Endothelial cell of umbilical vein (primary cell): ENCODE data around the gene COL4A2. TPM values are rescaled to one million over a fixed set of nuclear protein-coding genes. Genes with fewer than 3 reads are reported as not detected.

ENCODE experiments used
- BruUV-seq: library from RNA; stranded (reverse); fragments of 400-500 nt; replicated peaks from 2 replicates; lab custom pipeline; 2021; lab: Mats Ljungman, UMichigan
- CTCF ChIA-PET: fragments of 300-600, 350-600 bp; sonication (Branson Sonifier 250); formaldehyde crosslinking; loops from one replicate; lab custom pipeline; 2021; ENCODE audit warnings: antibody characterized with exemption, inconsistent platforms; lab: Charles Lee
- POLR2A ChIA-PET: fragments of 300-600, 350-600 bp; sonication (Branson Sonifier 250); formaldehyde crosslinking; loops from one replicate; lab custom pipeline; 2021; ENCODE audit warnings: antibody characterized with exemption, inconsistent platforms; lab: Charles Lee
- DNase-seq: peaks from one replicate; pipeline ENCODE4 v3.0.0-alpha.2; 2011; ENCODE audit warnings: low read depth, low spot score
- FAIRE-seq: peaks from 2 replicates; lab custom pipeline; 2011; peaks lifted over from hg19 to GRCh38; lab: Jason Lieb, UNC
- H2AFZ ChIP-seq: 2 replicates; pipeline ENCODE4 v1.6.0; 2012; ENCODE audit warnings: low read depth, low read length, control low read depth, inconsistent platforms
- H3K27ac ChIP-seq: 2 replicates; pipeline ENCODE4 v1.5.1; 2011; ENCODE audit warnings: low read depth, mild to moderate bottlenecking, control low read depth, low read length, moderate library complexity; ENCODE audit not compliant: insufficient read depth
- H3K27me3 ChIP-seq, 2 experiments: 2 replicates each; pipeline versions ENCODE4 v1.6.0 to v1.6.1; 2011; ENCODE audit warnings: low read length in 2 of 2, mixed read lengths in 1 of 2; ENCODE audit not compliant: control insufficient read depth in 2 of 2, insufficient read depth in 2 of 2
- H3K36me3 ChIP-seq, 2 experiments: 2 replicates in 1 of 2; 3 replicates in 1 of 2; pipeline ENCODE4 v1.5.1; 2011; ENCODE audit warnings: low read length in 2 of 2, mild to moderate bottlenecking in 1 of 2, moderate library complexity in 1 of 2; ENCODE audit not compliant: control insufficient read depth in 2 of 2, insufficient read depth in 2 of 2; ENCODE audit errors: extremely low read depth in 1 of 2
- H3K4me1 ChIP-seq: 3 replicates; pipeline ENCODE4 v1.5.1; 2011; ENCODE audit warnings: mild to moderate bottlenecking, low read length; ENCODE audit not compliant: control insufficient read depth, insufficient read depth; ENCODE audit errors: extremely low read depth
- H3K4me2 ChIP-seq: 2 replicates; pipeline ENCODE4 v1.6.1; 2011; ENCODE audit warnings: low read length, control low read depth, mixed read lengths; ENCODE audit not compliant: insufficient read depth
- H3K4me3 ChIP-seq, 3 experiments: fragments of 200-600 bp in 1 of 3; sonication (generic), shearing (Covaris generic) in 1 of 3; replicated peaks in 1 of 3; 2 replicates each; pipeline ENCODE4 v1.5.1; 2011 to 2016; ENCODE audit warnings: control low read depth in 3 of 3, low read length in 3 of 3, mild to moderate bottlenecking in 2 of 3, inconsistent platforms in 1 of 3, low read depth in 1 of 3, moderate library complexity in 1 of 3; ENCODE audit not compliant: insufficient read depth in 1 of 3
- H3K79me2 ChIP-seq: 2 replicates; pipeline ENCODE4 v1.6.0; 2012; ENCODE audit warnings: low read length, inconsistent platforms; ENCODE audit not compliant: control insufficient read depth, insufficient read depth
- H3K9ac ChIP-seq: replicated peaks from 2 replicates; pipeline ENCODE3; 2011; ENCODE audit warnings: low read length, control low read depth; ENCODE audit not compliant: insufficient read depth; ENCODE audit errors: extremely low read depth
- H3K9me1 ChIP-seq: replicated peaks from 3 replicates; pipeline ENCODE4 v1.6.0; 2011; ENCODE audit warnings: mild to moderate bottlenecking, low read length; ENCODE audit not compliant: control insufficient read depth, insufficient read depth; ENCODE audit errors: extremely low read depth
- H3K9me3 ChIP-seq: replicated peaks from 2 replicates; pipeline ENCODE4 v1.5.1; 2012; ENCODE audit warnings: low read length, inconsistent platforms; ENCODE audit not compliant: control insufficient read depth, insufficient read depth
- H4K20me1 ChIP-seq: replicated peaks from 2 replicates; pipeline ENCODE3; 2011; ENCODE audit warnings: mild to moderate bottlenecking, low read length; ENCODE audit not compliant: control insufficient read depth, insufficient read depth; ENCODE audit errors: extremely low read depth
- CTCF ChIP-seq, 2 donors: IDR thresholded peaks; 1 replicate in 1 of 2; 2 replicates in 1 of 2; pipeline ENCODE4 v1.5.1; 2011; ENCODE audit warnings: low read length in 2 of 2, mild to moderate bottlenecking in 2 of 2, moderate library complexity in 2 of 2, control low read depth in 1 of 2, inconsistent platforms in 1 of 2, low read depth in 1 of 2; ENCODE audit not compliant: insufficient read depth in 1 of 2; ENCODE audit errors: extremely low read depth in 1 of 2
- EZH2 ChIP-seq: IDR thresholded peaks from 2 replicates; pipeline ENCODE4 v1.6.1; 2012; ENCODE audit warnings: borderline replicate concordance, low read depth, mild to moderate bottlenecking, moderate library complexity, low read length, inconsistent platforms; ENCODE audit not compliant: severe bottlenecking
- FOS ChIP-seq: IDR thresholded peaks from 2 replicates; pipeline ENCODE4 v1.6.1; 2011; ENCODE audit warnings: mild to moderate bottlenecking, low read length, moderate library complexity, borderline replicate concordance; ENCODE audit not compliant: insufficient read depth
- GATA2 ChIP-seq: IDR thresholded peaks from 2 replicates; pipeline ENCODE4 v1.7.0; 2011; ENCODE audit warnings: low read depth, mild to moderate bottlenecking, moderate library complexity, mixed read lengths, low read length; ENCODE audit not compliant: insufficient read length, insufficient read depth
- JUN ChIP-seq: IDR thresholded peaks from 2 replicates; pipeline ENCODE4 v1.6.1; 2011; ENCODE audit warnings: borderline replicate concordance, low read depth; ENCODE audit not compliant: insufficient read length, insufficient read depth
- MAX ChIP-seq: IDR thresholded peaks from 2 replicates; pipeline ENCODE4 v1.6.1; 2011; ENCODE audit not compliant: insufficient read depth, insufficient read length
- MYC ChIP-seq: IDR thresholded peaks from one replicate; pipeline ENCODE4 v1.6.1; 2011; ENCODE audit warnings: mild to moderate bottlenecking, low read depth, low read length
- POLR2A ChIP-seq: IDR thresholded peaks from 2 replicates; pipeline ENCODE4 v1.6.1; 2012; ENCODE audit warnings: low read depth, mild to moderate bottlenecking, control low read depth, low read length
- POLR2AphosphoS5 ChIP-seq: IDR thresholded peaks from 2 replicates; pipeline ENCODE4 v1.6.1; 2012; ENCODE audit warnings: low read depth, mild to moderate bottlenecking, control low read depth, low read length, moderate library complexity; ENCODE audit not compliant: insufficient read depth
- dilution Hi-C: fragments of 300-500 bp; cut with MboI; formaldehyde crosslinking; loops from one replicate; pipeline ENCODE4 v1.15.0; 2019; ENCODE audit warnings: low sequenced_read_pairs; ENCODE audit not compliant: extremely low pct_ligation_motif_present
- intact Hi-C: fragments of 100-400 bp; cut with micrococcal nuclease; formaldehyde crosslinking; loops from one replicate; pipeline ENCODE4 v1.10.0; 2022
- polyA plus RNA-seq, 4 experiments: library from polyadenylated mRNA; depleted of rRNA in 3 of 4; stranded (reverse) in 3 of 4; unstranded in 1 of 4; fragments of >200 nt; gene quantifications; 2 replicates each; pipeline versions ENCODE4 v1.2.1 to v1.2.3, GENCODE V29; 2011 to 2012; ENCODE audit warnings: missing spikeins in 1 of 4
- total RNA-seq: library from RNA; stranded (reverse); gene quantifications from 2 replicates; pipeline ENCODE4 v1.2.3, GENCODE V29; 2021

COL4A2 gene
- total and polyA plus RNA-seq, 2 donors (not counting 3 experiments of a cell fraction or from before 2014, with no cell fraction given), result 792 to 940 TPM

DNA sequence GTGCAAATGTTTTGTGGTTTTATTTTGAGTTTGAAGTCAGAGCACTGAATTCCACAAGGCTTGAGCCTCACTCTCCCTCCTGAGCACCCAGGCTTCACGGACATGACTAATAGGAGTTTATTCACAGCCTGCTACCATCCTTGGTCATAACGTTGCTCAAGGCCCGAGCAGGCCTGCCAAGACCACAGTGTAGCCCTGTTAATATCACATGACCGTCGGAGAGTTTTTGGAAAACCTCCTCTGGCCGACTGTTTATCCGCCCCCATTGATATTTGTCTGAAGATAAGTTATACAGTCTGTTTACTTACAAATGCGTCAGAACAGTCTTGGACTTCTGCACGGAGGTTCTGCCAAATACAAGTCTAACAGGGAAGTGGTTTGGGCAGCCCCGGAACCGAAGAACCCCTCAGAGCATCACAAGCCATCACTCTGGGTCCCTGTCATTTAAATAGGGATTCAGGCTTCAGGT lies 89.9 kb downstream of the COL4A2 start:
- CTCF ChIA-PET, result no interaction called here
- no peak overlapping the region for H3K4me2 ChIP-seq
- H3K9me1 ChIP-seq, result no peaks in the 10 kb centered on the region
- no peak overlapping the region for H3K27ac ChIP-seq
- H3K27me3 ChIP-seq, result no peaks in the 10 kb centered on the region
- intact Hi-C loops (no loop called here), dilution Hi-C loops (no loop called here)
- FAIRE-seq (peak; percentile 12), DNase-seq (no peak)
- no peak for TF ChIP-seq JUN
- TF ChIP-seq MYC, result no peak
- TF ChIP-seq POLR2A, result no peak
- TF ChIP-seq FOS, result no peak
- TF ChIP-seq CTCF (IDR thresholded peaks at IDR 0.05; ENCODE audit: extremely low read depth in 1 of 2, insufficient read depth in 1 of 2, low read depth in 1 of 2, low read length in 2 of 2), result no peak
- TF ChIP-seq MAX, result no peak
- no peak for TF ChIP-seq POLR2AphosphoS5
- no peak for TF ChIP-seq EZH2
- no peak for TF ChIP-seq GATA2
- no peak overlapping the region for H3K9ac ChIP-seq
- no peaks in the 10 kb centered on the region for H4K20me1 ChIP-seq
- H3K4me3 ChIP-seq, result no peak overlapping the region
- no peak overlapping the region for H2AFZ ChIP-seq
- peaks cover 11% of the 10 kb centered on the region for H3K4me1 ChIP-seq
- no TSS peak for BruUV-seq
- POLR2A ChIA-PET, result no interaction called here
- H3K79me2 ChIP-seq, result peaks cover 3% of the 10 kb centered on the region
- no peaks in the 10 kb centered on the region for H3K36me3 ChIP-seq
- H3K9me3 ChIP-seq, result no peaks in the 10 kb centered on the region
